Muscle of leg (tissue), 11 donors: ENCODE results near the gene HLTF. TPM values are rescaled to one million over a fixed set of nuclear protein-coding genes. Genes with fewer than 3 reads are reported as not detected.

Experiments
- DNase-seq: peaks from one replicate; pipeline ENCODE4 v3.0.0; 2013
- H3K27ac ChIP-seq: one replicate; pipeline ENCODE4 v1.5.1; 2013; ENCODE audit warnings: mild to moderate bottlenecking, low read length, control low read depth
- H3K27me3 ChIP-seq: one replicate; pipeline ENCODE4 v1.6.1; 2013; ENCODE audit warnings: low read length; ENCODE audit not compliant: control insufficient read depth, insufficient read depth
- H3K36me3 ChIP-seq: one replicate; pipeline ENCODE4 v1.6.1; 2013; ENCODE audit warnings: low read length; ENCODE audit not compliant: control insufficient read depth, insufficient read depth
- H3K4me1 ChIP-seq: one replicate; pipeline ENCODE4 v1.6.1; 2013; ENCODE audit warnings: low read length; ENCODE audit not compliant: control insufficient read depth, insufficient read depth
- H3K4me3 ChIP-seq: one replicate; pipeline ENCODE4 v1.5.1; 2013; ENCODE audit warnings: low read length, control low read depth
- H3K9me3 ChIP-seq: replicated peaks from 2 replicates; pipeline ENCODE4 v1.6.1; 2013; ENCODE audit warnings: low read depth, low read length; ENCODE audit not compliant: control insufficient read depth
- WGBS: methylation state at CpG from one replicate; pipeline ENCODE4 v1.1.5; 2013; ENCODE audit warnings: missing lambda C conversion rate; ENCODE audit not compliant: insufficient coverage; 5-methylcytosine and 5-hydroxymethylcytosine counted together
- polyA plus RNA-seq, 8 donors: library from polyadenylated mRNA; unstranded; fragments of 120-200 nt; gene quantifications; one replicate each; pipeline versions ENCODE4 v1.2.1 to v1.2.3, GENCODE V29; 2013; ENCODE audit warnings: inconsistent platforms in 1 of 8, low replicate concordance in 1 of 8; ENCODE audit not compliant: insufficient read length in 8 of 8, insufficient read depth in 1 of 8
- total RNA-seq: library from RNA; stranded (reverse); fragments of 120-200 nt; gene quantifications from one replicate; pipeline ENCODE4 v1.2.4, GENCODE V29; 2013

Gene HLTF
- total and polyA plus RNA-seq, 9 donors, result 14.7 to 24.6 (median 19.4) TPM

- Histone ChIP-seq H3K4me1 (no peaks in the 10 kb centered on the region), H3K36me3 (peaks cover 16% of the 10 kb centered on the region), H3K27me3 (no peaks in the 10 kb centered on the region), H3K9me3 (no peaks in the 10 kb centered on the region), H3K4me3 (no peak overlapping the region), H3K27ac (no peak overlapping the region)
- 80% methylated on average over 1 of the region's 1 CpG for WGBS
- no peak for DNase-seq
Observed at GRCh38 chr3:149058198-149058597, 28.1 kb downstream of the HLTF start.

- Histone ChIP-seq H3K27ac (no peak overlapping the region), H3K4me1 (no peaks in the 10 kb centered on the region), H3K9me3 (no peaks in the 10 kb centered on the region), H3K27me3 (no peaks in the 10 kb centered on the region), H3K36me3 (peaks cover 21% of the 10 kb centered on the region), H3K4me3 (no peak overlapping the region)
- no peak for DNase-seq
- no CpG with 5 or more reads among the region's 3 CpGs for WGBS
Observed at GRCh38 chr3:149055575-149055974, 30.8 kb downstream of the HLTF start.

GRCh38 chr3:149044339-149045083 is 41.8 kb downstream of the HLTF start:
- WGBS, result 86% methylated on average over 5 of the region's 5 CpGs
- Histone ChIP-seq H3K27me3 (no peaks in the 10 kb centered on the region), H3K27ac (no peak overlapping the region), H3K9me3 (no peaks in the 10 kb centered on the region), H3K4me1 (no peaks in the 10 kb centered on the region), H3K4me3 (no peak overlapping the region), H3K36me3 (no peaks in the 10 kb centered on the region)
- no peak for DNase-seq

- Histone ChIP-seq H3K27me3 (no peaks in the 10 kb centered on the region), H3K27ac (no peak overlapping the region), H3K4me3 (no peak overlapping the region), H3K9me3 (no peaks in the 10 kb centered on the region), H3K36me3 (peaks cover 6% of the 10 kb centered on the region), H3K4me1 (no peaks in the 10 kb centered on the region)
- DNase-seq, result no peak
- no CpG with 5 or more reads among the region's 1 CpG for whole genome bisulfite sequencing
Observed at GRCh38 chr3:149042789-149043386, 43.4 kb downstream of the HLTF start.

GRCh38 chr3:149038322-149038721 is 48.0 kb downstream of the HLTF start:
- Histone ChIP-seq H3K4me1 (no peaks in the 10 kb centered on the region), H3K27ac (no peak overlapping the region), H3K36me3 (peaks cover 11% of the 10 kb centered on the region), H3K27me3 (no peaks in the 10 kb centered on the region), H3K4me3 (no peak overlapping the region), H3K9me3 (no peaks in the 10 kb centered on the region)
- 75% methylated on average over 1 of the region's 2 CpGs for WGBS
- DNase-seq, result no peak

- H3K36me3 ChIP-seq, result peaks cover 11% of the 10 kb centered on the region
- H3K9me3 ChIP-seq, result no peaks in the 10 kb centered on the region
- H3K27me3 ChIP-seq, result no peaks in the 10 kb centered on the region
- no peak for DNase-seq
- no peak overlapping the region for H3K4me3 ChIP-seq
- no peaks in the 10 kb centered on the region for H3K4me1 ChIP-seq
- no peak overlapping the region for H3K27ac ChIP-seq
- WGBS, result 100% methylated on average over 4 of the region's 4 CpGs
Observed at GRCh38 chr3:149037684-149038083, 48.6 kb downstream of the HLTF start.

- no peaks in the 10 kb centered on the region for H3K4me1 ChIP-seq
- H3K4me3 ChIP-seq, result no peak overlapping the region
- no peaks in the 10 kb centered on the region for H3K9me3 ChIP-seq
- peaks cover 4% of the 10 kb centered on the region for H3K36me3 ChIP-seq
- no peak for DNase-seq
- no peak overlapping the region for H3K27ac ChIP-seq
- H3K27me3 ChIP-seq, result no peaks in the 10 kb centered on the region
- no CpG with 5 or more reads among the region's 2 CpGs for WGBS
Observed at GRCh38 chr3:149031096-149031495, 55.2 kb downstream of the HLTF start.

GRCh38 chr3:149026718-149027117 is 59.6 kb downstream of the HLTF start:
- H3K9me3 ChIP-seq, result no peaks in the 10 kb centered on the region
- no CpG with 5 or more reads among the region's 4 CpGs for WGBS
- H3K27ac ChIP-seq, result no peak overlapping the region
- H3K27me3 ChIP-seq, result no peaks in the 10 kb centered on the region
- no peaks in the 10 kb centered on the region for H3K4me1 ChIP-seq
- no peak for DNase-seq
- H3K36me3 ChIP-seq, result peaks cover 18% of the 10 kb centered on the region
- no peak overlapping the region for H3K4me3 ChIP-seq

GRCh38 chr3:149023951-149024350 is 62.4 kb downstream of the HLTF start:
- H3K36me3 ChIP-seq, result peaks cover 15% of the 10 kb centered on the region
- 92% methylated on average over 2 of the region's 3 CpGs for WGBS

GRCh38 chr3:149021830-149022229 is 64.5 kb downstream of the HLTF start:
- no peak overlapping the region for H3K27ac ChIP-seq
- peaks cover 3% of the 10 kb centered on the region for H3K4me1 ChIP-seq
- no peak for DNase-seq
- no CpG with 5 or more reads among the region's 1 CpG for WGBS
- H3K36me3 ChIP-seq, result peaks cover 14% of the 10 kb centered on the region
- no peaks in the 10 kb centered on the region for H3K9me3 ChIP-seq
- no peak overlapping the region for H3K4me3 ChIP-seq
- no peaks in the 10 kb centered on the region for H3K27me3 ChIP-seq

More at GRCh38 chr3:149023951-149024350, 62.4 kb downstream of the HLTF start:
- H3K27ac ChIP-seq, result no peak overlapping the region
- DNase-seq, result no peak
- H3K4me1 ChIP-seq, result no peaks in the 10 kb centered on the region
- H3K27me3 ChIP-seq, result no peaks in the 10 kb centered on the region
- no peak overlapping the region for H3K4me3 ChIP-seq
- H3K9me3 ChIP-seq, result no peaks in the 10 kb centered on the region
